Measurements from ENCODE around the gene LMTK2.

DNA sequence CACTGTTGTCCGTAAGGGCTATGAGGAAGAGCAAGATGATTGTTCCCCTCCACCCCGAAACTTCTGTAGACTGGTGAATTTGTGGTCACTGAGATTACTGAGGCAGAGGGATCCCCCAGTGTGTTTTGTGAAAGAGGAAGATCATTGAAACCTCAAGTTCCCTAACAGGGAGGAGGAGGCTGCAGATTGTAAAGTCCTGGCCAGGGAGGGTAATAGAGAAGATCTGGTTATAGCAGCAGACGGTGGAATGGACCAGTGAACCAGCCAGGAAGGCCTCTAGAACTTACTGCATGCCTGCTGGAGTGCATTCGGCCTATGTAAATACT, 31.1 kb downstream of the LMTK2 start:
- TF ChIP-seq GATA3 (IDR thresholded peaks at IDR 0.05; ENCODE audit: low read depth, low read length): no peak
- no peak for TF ChIP-seq GATA2 (IDR thresholded peaks at IDR 0.05; ENCODE audit: low read depth, low read length)

Data from SH-SY5Y (cell line).